Brain microvascular endothelial cell (primary cell): ENCODE data around the gene EPHA5.

Experiments
- DNase-seq: peaks from one replicate; pipeline ENCODE4 v3.0.0-alpha.2; 2020
- H3K27ac ChIP-seq: fragments of 250-450 bp; sonication (Bioruptor Pico); 2 replicates; pipeline ENCODE4 v1.5.1; 2020; ENCODE audit warnings: mild to moderate bottlenecking, moderate library complexity
- H3K27me3 ChIP-seq: fragments of 250-450 bp; sonication (Bioruptor Pico); replicated peaks from 2 replicates; pipeline ENCODE4 v1.5.1; 2020; ENCODE audit warnings: mild to moderate bottlenecking
- H3K36me3 ChIP-seq: fragments of 250-450 bp; sonication (Bioruptor Pico); replicated peaks from 2 replicates; pipeline ENCODE4 v1.5.1; 2020; ENCODE audit warnings: mild to moderate bottlenecking
- H3K4me3 ChIP-seq: 2 replicates; pipeline ENCODE4 v1.5.1; 2011; ENCODE audit warnings: low read depth, mild to moderate bottlenecking, control low read depth, low read length, moderate library complexity
- in situ Hi-C: cut with HindIII; loops from 2 replicates; pipeline ENCODE4 v1.10.0; 2017; ENCODE audit warnings: low sequenced_read_pairs, low pct_ligation_motif_present
- TF ChIP-seq, protein P1 (sequence below): IDR thresholded peaks from 2 replicates; pipeline ENCODE4 v1.5.1; 2011; ENCODE audit warnings: low read depth, mild to moderate bottlenecking, moderate library complexity, low read length, control low read depth, inconsistent platforms; ENCODE audit errors: missing control alignments

The EPHA5 gene

DNA sequence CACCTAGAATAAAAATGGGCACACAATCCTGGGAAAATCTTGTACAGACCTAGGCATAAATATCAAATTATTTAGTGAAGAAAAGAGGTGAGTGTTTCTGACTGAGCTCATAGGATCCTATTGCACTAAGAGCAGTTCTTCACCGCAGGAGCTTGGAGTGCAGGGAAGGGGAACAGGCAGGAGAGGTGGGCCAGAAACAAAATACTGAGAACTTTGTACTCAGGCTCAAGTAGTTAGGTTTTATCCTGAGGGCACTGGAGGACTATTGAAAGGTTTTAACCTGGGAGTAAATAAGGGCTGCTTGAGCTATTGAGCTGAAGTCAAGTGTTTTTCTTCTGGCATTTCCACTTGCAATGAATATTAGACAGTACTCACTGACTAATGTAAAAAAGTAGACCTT is 12.2 kb downstream of the EPHA5 start:
- in situ Hi-C loops = loop anchor here (25.0 kb wide), 1 partner anchor 146 kb away; no protein-coding TSS in a partner anchor
- TF ChIP-seq, protein P1, sequence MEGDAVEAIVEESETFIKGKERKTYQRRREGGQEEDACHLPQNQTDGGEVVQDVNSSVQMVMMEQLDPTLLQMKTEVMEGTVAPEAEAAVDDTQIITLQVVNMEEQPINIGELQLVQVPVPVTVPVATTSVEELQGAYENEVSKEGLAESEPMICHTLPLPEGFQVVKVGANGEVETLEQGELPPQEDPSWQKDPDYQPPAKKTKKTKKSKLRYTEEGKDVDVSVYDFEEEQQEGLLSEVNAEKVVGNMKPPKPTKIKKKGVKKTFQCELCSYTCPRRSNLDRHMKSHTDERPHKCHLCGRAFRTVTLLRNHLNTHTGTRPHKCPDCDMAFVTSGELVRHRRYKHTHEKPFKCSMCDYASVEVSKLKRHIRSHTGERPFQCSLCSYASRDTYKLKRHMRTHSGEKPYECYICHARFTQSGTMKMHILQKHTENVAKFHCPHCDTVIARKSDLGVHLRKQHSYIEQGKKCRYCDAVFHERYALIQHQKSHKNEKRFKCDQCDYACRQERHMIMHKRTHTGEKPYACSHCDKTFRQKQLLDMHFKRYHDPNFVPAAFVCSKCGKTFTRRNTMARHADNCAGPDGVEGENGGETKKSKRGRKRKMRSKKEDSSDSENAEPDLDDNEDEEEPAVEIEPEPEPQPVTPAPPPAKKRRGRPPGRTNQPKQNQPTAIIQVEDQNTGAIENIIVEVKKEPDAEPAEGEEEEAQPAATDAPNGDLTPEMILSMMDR = no peak
- H3K27ac ChIP-seq = no peak overlapping the region
- H3K36me3 ChIP-seq = no peaks in the 10 kb centered on the region
- H3K4me3 ChIP-seq = no peak overlapping the region
- no peak for DNase-seq
- no peaks in the 10 kb centered on the region for H3K27me3 ChIP-seq

GRCh38 chr4:65656008-65656407 is 14.3 kb downstream of the EPHA5 start:
- TF ChIP-seq, protein P1 = no peak

GRCh38 chr4:65654976-65655375 is 15.3 kb downstream of the EPHA5 start:
- H3K27ac ChIP-seq = no peak overlapping the region
- H3K4me3 ChIP-seq = no peak overlapping the region
- in situ Hi-C loops = loop anchor here (25.0 kb wide), 1 partner anchor 143 kb away; no protein-coding TSS in a partner anchor
- TF ChIP-seq, protein P1 = no peak
- no peaks in the 10 kb centered on the region for H3K36me3 ChIP-seq
- no peaks in the 10 kb centered on the region for H3K27me3 ChIP-seq
- DNase-seq = no peak

More at GRCh38 chr4:65656008-65656407, 14.3 kb downstream of the EPHA5 start:
- Histone ChIP-seq H3K4me3 (no peak overlapping the region), H3K27me3 (no peaks in the 10 kb centered on the region), H3K36me3 (no peaks in the 10 kb centered on the region), H3K27ac (no peak overlapping the region)
- in situ Hi-C loops = loop anchor here (25.0 kb wide), 1 partner anchor 144 kb away; no protein-coding TSS in a partner anchor
- DNase-seq = no peak

GRCh38 chr4:65653740-65654361 is 16.4 kb downstream of the EPHA5 start:
- TF ChIP-seq, protein P1 = no peak
- Histone ChIP-seq H3K36me3 (no peaks in the 10 kb centered on the region), H3K4me3 (no peak overlapping the region), H3K27ac (peak overlapping the region; percentile 4), H3K27me3 (no peaks in the 10 kb centered on the region)
- in situ Hi-C loops = loop anchor here (25.0 kb wide), 1 partner anchor 142 kb away; no protein-coding TSS in a partner anchor
- peak; percentile 28 for DNase-seq

DNA sequence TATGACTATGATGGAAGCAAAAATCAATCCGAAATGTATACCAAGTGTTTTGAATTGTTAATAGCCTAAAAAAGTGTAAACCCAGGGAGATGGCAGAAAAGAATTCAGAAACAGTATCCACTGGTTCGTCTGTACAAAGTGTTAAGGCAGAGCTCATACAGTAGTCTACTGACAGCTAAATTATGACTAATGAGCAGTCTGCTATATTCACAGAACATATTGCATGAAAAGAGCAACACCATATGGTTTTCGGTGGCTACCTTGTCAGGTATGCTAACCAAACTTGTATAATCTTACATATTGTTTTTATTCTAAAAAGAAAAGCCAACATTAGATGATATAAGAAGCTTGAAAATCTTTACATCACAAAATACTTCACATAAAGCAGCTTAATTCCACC is 18.5 kb downstream of the EPHA5 start:
- H3K27me3 ChIP-seq = no peaks in the 10 kb centered on the region
- H3K4me3 ChIP-seq = no peak overlapping the region
- no peak overlapping the region for H3K27ac ChIP-seq
- no peak for DNase-seq
- H3K36me3 ChIP-seq = no peaks in the 10 kb centered on the region
- TF ChIP-seq, protein P1 = no peak
- in situ Hi-C loops = loop anchor here (25.0 kb wide), 1 partner anchor 139 kb away; no protein-coding TSS in a partner anchor

GRCh38 chr4:65651031-65651430 is 19.3 kb downstream of the EPHA5 start:
- no peaks in the 10 kb centered on the region for H3K36me3 ChIP-seq
- in situ Hi-C loops = loop anchor here (25.0 kb wide), 1 partner anchor 139 kb away; no protein-coding TSS in a partner anchor
- no peak overlapping the region for H3K4me3 ChIP-seq
- H3K27me3 ChIP-seq = no peaks in the 10 kb centered on the region
- TF ChIP-seq, protein P1 = no peak
- DNase-seq = peak; percentile 39
- H3K27ac ChIP-seq = peak overlapping the region; percentile 59
